GM18520 (cell line): ENCODE results near the gene HOXB5.

ENCODE experiments used
- ATAC-seq: cut with Tn5 transposase; IDR thresholded peaks from one replicate; pipeline ENCODE4 v1.9.1; 2021; ENCODE audit not compliant: unreplicated experiment

The HOXB5 gene

DNA sequence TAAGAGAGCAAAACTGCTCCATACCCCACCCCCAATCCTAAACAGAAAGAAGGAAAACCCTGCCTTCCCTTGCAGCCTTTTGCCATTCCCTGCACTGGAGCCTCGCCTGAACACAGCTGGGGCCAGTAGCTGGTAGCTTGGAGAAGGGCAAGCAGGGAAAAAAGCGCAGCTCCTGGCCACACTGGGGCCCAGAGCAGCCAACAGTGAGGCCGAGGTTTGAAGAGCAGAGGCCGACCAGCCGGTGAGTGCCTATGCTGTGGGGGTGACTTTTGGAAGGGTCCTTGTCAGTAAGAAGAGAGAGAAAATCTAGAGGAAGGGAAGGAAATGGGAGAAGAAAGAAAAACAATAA, 35.8 kb upstream of the HOXB5 start:
- ATAC-seq, result no peak

DNA sequence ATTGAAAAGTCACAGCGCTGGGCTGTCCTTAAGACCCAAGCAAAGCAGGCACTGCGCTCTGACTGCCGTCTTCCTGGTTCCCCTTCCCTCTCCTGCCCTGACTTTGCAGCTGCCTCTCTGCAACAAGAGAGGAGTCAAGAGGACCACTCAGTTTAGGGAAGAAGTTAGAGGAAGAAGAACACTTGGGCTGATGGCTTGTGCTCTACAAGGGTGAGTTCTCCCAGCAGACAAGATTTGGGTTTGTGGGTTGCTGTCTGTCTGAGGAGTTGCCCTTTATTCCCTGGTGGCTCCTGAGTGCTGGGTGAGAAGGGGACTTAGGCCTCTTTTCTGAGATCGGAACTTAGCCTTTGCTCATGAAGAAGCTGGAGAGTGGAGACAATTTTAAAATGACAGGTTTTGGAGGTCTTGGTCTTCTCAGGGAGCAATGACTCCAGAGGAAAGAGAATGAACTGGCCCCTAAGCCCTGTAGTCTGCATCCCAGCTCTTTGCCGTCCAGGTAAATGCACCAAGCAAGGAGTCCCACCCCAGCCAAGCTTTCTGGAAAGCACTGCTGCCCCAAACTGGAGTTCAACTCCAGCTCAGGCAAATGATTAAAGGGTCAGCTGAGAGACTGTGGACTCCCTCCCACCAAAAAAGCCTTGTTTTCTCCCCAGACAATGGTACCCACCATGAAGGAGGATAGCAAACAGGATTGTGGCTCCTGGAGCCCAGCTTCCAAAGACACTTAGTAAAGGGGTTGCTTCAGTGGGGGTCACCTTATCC, 35.3 kb upstream of the HOXB5 start:
- no peak for ATAC-seq

DNA sequence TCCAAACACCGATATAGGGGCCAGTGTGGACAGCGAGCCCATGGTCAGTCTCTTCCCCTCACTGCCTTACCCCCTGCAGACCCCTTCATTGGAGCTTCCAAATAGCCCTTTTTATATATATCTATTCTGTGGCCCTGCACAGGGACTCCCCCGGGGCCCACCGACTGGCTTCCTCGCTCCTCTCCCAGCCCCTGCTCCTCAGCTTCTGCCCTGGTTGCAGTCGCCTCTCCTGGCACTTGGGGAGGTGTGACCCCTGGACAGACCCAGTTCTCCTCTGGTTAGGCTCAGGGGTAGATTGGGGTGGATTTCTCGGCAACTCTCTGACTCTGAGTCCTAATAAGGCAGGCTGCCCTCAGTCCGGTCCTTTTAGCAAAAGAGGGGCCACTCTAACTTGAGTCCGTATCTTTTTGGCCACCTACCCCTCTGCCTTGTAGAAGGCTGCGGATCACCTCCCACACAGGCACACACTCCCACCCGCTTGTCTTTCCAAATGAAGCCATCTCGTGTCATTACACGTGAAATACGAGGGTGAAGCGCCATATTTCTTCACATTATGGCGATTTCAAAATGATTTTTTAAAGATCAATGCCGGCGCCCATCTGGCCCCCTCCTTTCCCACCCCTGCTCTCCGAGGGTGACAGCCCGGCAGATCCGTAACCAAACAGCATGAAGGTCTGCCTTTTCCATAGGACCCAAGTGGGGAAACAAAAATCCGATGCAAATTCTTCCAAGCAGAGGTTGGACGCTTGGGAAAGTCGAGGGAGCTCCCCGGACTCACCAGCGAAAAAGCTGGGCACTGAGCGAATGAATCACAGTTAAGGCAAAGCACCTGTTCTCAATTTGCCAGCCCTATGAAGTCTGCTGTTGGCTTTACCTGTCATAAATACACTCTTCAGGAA, 34.3 kb upstream of the HOXB5 start:
- ATAC-seq, result no peak

DNA sequence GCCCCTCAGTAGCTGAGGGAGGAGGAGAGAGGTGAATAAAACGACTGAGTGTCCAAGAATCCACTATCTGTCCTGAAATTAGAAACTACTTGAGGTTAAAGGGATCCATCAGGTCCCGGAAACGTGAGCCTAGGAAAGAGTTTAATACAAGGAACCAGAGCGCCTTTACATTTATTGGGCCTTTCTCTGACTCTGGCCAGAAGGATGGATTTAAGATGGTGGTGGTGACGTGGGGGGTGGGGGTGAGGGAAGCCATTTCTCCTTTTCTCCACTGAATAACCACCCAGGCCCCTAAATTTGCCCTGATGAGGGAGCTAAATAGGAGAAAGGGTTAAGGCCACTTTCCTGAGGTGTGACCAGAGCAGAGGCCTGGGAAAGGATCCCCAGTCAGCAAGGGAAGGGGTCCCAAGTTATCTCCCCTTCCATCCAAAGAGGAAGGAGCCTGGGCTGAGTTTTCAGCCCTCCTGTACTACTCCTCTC, 33.6 kb upstream of the HOXB5 start:
- ATAC-seq, result no peak

DNA sequence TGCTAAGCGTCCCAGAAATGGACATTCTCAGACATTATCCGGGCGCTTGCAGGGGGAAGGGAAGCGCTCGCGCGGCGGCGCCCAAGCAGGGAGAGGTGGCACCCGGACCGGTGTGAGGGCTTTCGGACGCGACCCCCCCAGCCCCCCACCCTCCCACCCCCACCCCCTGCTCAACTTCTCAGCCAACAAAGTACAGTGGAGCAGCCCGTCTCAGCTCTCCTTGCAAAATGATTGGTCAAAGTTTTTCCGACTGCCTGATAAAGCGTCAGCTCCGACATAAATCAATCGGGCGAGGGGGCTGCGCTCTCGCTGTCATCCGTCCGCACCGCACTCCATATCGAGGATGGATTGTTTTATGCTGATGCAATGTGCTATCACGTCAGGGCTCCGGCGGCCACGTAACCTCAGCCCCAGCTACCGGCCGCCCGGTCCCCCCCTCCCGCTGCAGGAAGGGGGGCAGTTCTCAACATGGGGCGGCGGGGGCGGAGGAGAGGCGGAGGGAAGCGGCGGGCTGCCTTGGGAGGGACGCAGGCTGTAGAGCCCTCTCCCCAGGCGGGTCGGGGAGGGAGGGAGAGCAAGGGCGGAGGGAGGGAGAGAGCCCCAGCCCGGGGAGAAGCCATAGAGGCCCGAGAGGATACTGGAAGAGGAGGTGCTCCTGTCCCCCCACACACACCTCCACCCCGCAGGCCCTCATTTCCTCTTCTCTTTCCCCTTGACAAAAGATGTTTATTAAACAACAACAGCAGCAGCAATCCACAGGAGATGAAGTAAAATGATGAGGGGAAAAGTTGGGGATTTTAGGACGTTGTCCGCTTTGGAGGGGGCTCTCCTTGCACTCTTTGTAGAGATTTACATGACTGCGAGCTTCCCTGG, 32.9 kb upstream of the HOXB5 start, which contains the start of gene HOXB9:
Gene HOXB9 (minus strand): TSS at position 114 of the 873 bp plus-strand sequence. CDS start 89 bp downstream, at position 25.
- ATAC-seq, result no peak

DNA sequence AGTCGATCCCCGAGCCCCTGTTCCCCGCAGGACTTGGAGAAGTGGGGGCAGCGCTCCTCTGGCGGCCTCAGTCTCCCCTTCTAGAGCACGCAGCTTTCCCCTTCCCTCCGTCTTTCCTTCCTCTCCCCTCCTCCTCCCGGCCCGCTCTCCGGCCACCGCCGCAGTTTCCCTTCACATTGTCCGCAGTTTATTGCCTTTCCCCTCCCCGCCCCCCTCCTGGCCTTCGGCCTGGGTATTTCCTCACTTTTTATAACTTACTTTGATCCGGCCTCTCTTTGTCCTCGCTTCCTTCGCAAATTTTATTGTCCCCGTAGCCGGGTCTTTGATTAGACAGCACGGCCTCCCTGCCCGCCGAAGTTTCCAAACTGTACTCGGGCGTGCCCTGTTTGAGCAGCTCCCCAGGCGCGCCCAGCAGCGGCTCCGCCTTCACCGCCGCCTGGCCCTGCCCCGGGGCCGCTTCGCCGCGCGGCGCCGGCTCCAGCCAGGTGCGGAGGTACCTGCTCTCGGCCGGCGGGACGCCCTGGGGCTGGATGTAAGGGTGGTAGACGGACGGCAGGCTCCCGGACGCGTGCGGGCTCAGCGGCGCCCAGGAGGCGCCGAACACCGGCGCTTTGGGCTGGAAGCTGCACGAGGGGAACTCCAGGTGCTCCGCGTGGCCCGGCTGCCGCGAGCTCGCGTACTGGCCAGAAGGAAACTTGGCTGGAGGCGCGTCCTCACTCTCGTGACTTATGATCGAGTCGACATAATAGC, 32.1 kb upstream of the HOXB5 start:
- no peak for ATAC-seq

DNA sequence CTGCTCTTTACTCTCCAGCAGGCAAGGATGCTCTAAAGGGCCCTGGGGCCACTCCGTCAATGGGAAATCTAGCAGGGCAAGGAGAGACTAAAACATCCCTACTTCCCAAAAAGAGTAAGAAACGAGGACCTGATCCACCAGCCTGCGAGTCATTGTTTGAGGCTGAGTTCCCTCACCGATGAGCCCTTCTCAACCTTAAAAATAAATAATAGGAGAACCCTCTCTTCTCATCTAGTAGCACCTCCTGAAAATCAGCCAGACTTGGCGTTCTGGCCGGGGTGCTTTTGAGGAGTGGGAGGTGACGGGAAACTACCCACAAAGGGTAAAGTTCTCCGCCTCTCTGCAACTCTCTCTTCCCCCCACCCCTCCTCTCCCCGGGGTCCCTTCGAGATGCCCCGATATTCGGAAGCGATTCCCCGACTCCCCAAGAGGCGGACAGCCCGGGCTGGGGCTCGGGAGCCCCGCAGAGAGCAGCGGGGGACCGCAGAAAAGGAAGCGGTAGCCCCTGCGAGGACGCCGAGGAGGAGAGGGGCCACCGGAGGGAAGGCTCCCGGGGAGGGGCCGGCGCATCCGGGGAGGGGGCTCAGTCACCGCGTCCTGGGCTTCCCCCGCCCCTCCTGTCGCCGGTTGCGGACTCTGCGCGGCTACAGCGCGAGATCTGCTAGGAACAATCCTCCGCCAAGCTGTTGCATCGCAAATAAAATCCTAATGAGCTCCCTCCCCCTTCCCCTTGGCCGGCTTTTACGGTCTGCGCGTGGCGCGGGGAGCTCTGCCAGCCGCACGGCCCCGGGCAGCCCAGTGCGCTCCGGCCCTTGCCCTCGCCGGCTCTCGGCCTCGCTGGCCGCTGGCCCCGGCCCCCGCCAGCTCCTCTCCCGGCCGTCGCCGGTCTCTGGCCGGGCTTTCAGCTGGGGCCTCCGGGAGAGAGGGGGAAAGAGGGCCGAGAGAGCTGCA, 31.2 kb upstream of the HOXB5 start:
- ATAC-seq, result no peak

DNA sequence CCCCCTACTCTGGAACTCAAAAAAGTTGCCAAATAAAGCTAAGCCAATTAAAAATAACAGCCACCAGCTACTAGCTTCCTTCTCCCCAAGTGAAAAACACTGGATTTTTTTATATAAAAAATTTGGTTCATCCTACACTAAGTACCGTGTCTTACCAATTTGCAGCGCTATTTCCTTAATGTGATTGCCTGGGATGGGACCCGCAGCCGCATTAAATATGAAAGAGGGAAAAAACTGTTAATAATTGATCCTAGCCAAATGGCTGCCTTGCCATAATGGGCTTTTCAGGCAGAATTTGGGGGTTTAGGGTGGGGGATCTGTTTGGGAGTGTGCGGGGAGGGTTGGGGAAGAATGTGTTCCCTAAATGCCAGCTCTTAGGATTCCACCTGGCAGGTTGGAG, 30.5 kb upstream of the HOXB5 start:
- ATAC-seq, result no peak

DNA sequence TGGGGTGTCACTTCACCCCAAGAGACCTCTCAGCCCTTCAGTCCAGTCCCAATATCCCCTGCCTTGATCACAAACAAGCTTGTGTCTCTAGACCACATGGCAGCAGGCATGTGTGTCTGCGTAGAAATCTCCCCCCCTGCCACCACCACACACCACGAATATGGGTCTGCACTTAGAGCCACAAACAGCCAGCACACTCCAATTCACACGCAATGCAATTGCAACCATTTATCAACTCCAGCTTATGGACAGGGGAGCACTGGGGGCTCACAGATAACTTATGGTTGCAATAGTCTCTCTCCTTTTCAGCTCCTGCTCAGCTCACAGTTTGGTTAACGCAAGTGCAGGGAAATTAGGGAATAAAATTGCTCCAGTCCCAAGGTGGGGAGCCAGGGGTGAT, 30.0 kb upstream of the HOXB5 start:
- ATAC-seq, result no peak

DNA sequence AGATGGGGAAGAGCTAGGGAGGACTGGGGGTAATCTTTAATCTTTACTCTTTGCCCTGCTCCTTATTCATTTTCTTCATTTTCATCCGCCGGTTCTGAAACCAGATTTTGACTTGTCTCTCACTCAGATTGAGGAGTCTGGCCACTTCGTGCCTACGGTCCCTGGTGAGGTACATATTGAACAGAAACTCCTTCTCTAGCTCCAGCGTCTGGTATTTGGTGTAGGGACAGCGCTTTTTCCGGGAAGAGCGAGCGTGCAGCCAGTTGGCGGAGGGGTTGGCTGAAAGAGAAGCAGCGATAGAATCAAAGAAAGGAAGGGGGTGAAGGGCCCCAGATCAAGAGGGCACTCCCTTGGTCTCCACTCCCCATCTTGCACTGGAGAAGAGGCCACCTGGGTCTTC, 29.3 kb upstream of the HOXB5 start:
- no peak for ATAC-seq

DNA sequence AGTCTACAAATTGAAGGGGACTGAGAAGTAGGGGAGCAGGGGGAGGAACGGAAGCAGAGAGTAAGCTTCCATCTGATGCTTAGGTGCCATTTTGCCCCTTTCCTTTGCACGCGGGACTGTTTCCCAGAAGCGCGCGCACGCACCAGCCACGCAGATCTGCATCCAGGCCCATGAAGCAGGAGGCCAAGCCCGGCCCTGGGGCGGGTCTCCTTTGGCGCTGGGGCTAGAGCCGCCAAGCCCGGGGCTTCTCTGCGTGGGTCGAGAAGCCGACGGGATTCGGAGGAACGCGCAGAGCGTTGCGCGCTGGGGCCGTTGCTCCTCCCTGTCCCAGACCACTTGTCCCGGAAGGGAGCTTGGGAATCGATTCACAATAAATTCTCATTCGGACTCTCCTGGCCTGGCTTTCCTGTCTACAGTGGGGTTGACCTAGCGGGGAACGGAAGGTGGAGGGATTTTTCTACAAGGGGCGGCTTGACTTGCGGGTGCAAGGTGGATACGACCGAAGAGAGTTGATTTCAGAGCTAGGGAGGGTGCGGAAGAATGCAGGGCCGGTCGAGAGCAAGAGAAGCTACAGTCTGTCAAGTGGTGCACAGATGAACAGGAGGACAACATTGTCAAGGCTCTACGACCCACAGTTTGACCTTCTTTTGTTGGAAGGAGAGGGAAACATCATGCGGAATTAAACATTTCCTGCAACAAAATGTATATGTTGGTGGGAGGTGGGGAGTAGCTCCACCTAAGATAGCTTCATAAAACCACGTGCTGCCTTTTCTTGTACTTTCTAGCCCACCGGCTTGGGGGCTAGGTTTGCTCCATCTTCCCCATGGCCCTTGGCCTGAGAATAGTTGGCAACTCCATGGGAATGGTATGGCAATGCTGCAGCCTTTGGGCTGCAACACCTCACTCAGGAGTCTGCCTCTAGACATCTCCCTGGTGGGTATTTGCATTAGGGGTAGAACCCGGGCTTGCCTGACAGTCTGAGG, 28.1 kb upstream of the HOXB5 start:
- no peak for ATAC-seq

DNA sequence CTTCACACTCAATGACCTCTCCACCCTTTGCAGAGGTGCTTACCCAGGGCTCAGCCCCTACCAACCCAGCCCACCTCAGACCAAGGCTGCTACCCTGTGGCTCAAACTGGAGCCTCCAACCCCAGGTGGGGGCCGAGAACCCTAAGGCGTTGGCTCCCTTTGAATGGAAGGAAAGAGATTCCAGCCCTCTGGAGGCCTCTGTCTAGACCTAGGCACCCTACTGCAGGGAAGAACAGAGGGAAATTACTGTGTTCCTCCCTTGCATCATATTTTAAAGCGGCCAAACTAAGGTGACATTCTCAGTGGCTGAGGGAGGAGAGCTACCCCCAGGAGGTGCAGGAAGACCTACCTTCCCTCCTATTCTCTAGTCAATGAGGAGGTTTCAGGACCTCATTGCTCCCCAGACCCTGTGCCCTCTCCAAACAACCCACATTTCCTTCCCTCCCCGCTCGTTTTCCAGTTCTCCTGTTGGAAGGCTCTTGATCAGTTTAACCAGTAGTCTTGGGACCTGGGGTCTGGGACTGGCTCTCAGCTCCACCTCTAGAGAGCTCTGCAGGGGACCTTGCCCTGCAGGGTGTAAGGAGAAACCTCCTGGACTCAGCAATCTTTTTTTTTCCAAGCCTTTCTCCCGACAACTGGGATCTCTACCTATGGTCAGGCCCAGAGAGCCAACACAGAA, 27.0 kb upstream of the HOXB5 start:
- ATAC-seq, result no peak

DNA sequence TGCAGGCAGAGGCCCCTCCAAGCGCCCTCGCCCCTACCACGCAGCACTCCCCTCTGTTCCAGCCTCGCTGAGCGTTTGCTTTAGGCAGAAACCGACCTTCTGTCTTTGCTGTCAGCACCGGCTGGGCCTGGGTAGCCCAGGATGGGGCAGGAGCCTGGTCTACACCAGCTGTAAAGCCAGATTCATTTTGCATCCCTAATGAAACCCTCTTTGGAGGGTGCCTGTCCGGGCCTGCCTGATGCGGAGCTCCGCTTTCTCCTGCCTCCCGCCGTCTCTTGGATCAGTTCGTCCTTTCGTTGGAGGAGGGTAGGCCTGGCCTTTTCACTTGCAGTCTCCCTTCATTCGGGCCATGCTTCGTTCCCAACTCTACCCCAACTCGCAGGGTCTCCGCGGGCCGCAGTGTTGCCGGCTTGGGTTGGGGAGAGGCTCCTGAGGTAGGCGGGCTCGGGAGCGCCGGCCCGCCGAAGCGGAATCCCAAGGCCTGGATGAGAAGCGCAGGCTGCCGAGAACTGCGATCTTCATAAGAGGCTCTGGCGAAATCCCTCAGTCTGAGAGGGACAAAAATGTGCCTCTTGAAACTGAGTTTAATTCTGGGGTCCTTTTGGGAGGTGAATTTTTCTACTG, 26.4 kb upstream of the HOXB5 start:
- no peak for ATAC-seq

DNA sequence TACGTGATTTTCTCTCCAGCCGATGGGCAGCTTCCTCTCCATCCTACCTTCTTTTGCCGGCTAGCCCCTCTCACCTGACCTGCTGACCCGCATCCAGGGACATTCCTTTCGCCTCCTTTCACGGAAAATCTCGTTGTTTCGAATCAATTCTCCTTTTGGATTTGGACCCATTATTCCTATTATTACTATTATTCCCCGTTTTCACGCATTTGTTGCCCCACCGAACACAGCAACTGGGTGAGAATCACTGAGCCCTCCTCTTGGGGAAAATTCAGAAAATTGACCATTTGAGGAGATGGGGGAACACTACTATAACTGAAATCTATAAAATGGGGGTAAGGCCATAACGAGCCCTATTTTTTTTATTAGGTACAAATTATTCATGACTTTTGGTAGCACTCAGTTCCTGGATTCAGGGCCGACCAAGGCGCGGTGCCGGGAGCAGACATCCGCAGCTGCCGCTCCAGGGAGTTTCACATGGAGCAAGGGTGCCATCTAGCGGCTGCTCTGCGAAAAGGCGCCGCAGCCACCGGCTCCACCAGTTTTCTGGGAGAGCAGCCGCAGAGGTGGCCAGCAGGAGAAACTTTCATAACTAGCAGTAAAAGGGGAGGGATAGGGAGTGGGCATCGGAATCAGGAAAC, 24.8 kb upstream of the HOXB5 start:
- peak; percentile 42 for ATAC-seq

DNA sequence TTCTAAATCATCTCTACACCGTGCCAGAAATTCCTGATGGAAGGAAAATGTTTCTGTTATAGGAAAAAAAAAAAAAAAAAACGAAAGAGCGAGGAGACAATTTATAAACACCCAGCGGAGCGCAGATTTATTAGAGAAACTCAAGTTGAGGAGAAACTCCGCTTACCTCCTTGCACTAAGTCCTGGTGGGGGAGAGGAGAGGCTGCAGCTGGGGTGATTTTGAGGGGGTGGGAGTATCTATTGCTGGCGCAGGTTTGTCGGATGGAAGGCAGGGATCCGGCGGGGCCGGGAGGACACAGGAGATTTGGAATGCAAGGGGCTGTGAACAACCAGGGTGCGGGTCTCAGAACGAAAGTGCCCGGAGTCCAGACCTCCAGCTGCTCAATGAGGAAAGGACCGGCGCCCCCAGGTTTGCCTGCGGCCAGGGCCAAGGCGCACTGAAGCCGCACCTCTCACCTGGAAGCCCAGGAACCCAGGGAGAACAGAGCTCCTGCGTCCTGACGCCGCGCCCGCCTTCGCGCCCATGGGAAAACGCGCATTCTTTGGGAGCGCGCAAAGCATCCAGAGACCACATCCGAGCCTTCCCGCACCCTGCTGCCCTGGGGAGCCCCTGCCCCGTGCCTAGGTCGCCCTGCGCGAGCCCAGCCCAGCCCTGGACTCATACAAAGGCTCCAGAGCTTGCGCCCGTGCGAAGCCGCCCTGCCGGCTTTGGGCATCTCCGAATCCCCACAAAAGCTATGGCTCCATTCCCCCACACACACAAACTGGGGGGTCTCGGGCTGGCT, 24.1 kb upstream of the HOXB5 start:
- no peak for ATAC-seq
